Peyer's patch (tissue), 4 donors: ENCODE measurements around the gene USF1. TPM values are rescaled to one million over a fixed set of nuclear protein-coding genes. Genes with fewer than 3 reads are reported as not detected.

ENCODE experiments used
- DNase-seq, 3 donors: peaks; one replicate each; pipeline ENCODE4 v3.0.0-alpha.2; 2017 to 2019
- H3K27ac ChIP-seq, 4 donors: fragments of 200-600 bp; sonication (generic); one replicate each; pipeline ENCODE4 v1.5.1; 2016 to 2019
- H3K27me3 ChIP-seq, 2 donors: fragments of 200-600 bp; sonication (generic); one replicate each; pipeline ENCODE4 v1.5.1; 2019
- H3K36me3 ChIP-seq, 3 donors: fragments of 200-600 bp; sonication (generic); one replicate each; pipeline ENCODE4 v1.5.1; 2016 to 2019
- H3K4me1 ChIP-seq, 4 donors: fragments of 200-600 bp; sonication (generic); one replicate each; pipeline ENCODE4 v1.5.1; 2016 to 2019
- H3K4me3 ChIP-seq, 4 donors: fragments of 200-600 bp; sonication (generic); 1 replicate in 3 of 4; 2 replicates in 1 of 4; pipeline ENCODE4 v1.5.1; 2016 to 2019; ENCODE audit warnings: mild to moderate bottlenecking in 1 of 4
- H3K9me3 ChIP-seq, 4 donors: fragments of 200-600 bp; sonication (generic); one replicate each; pipeline ENCODE4 v1.5.1; 2016 to 2019; ENCODE audit warnings: mild to moderate bottlenecking in 1 of 4
- CTCF ChIP-seq, 6 experiments: fragments of 450-650 bp in 4 of 6; fragments of 200-600 bp in 2 of 6; sonication (generic) in 1 of 6; IDR thresholded peaks; one replicate each; pipeline ENCODE4 v1.5.1; 2017 to 2019; ENCODE audit warnings: antibody characterized with exemption in 6 of 6, mild to moderate bottlenecking in 3 of 6, moderate library complexity in 1 of 6
- POLR2A ChIP-seq, 2 donors: fragments of 450-650 bp; IDR thresholded peaks; one replicate each; pipeline ENCODE4 v1.5.1; 2017; ENCODE audit warnings: antibody characterized with exemption in 2 of 2, mild to moderate bottlenecking in 2 of 2, moderate library complexity in 2 of 2
- total RNA-seq, 4 donors: library from RNA; depleted of rRNA; stranded (reverse); fragments of >200 nt; gene quantifications; one replicate each; pipeline ENCODE4 v1.1.0, GENCODE V29; 2016

Gene USF1
- total RNA-seq, 4 donors from 2014 or later = 72.0 to 119 (median 98.2) TPM

GRCh38 chr1:161009602-161010211 lies 36.1 kb downstream of the USF1 start:
- TF ChIP-seq CTCF (IDR thresholded peaks at IDR 0.05) = no peak
- TF ChIP-seq POLR2A (IDR thresholded peaks at IDR 0.05) = no peak
- peaks cover 5 to 19% (median 12%) of the 10 kb centered on the region in 4 donors for H3K4me1 ChIP-seq

GRCh38 chr1:161008869-161009510 lies 36.8 kb downstream of the USF1 start:
- H3K36me3 ChIP-seq = no peaks in the 10 kb centered on the region
- peaks cover 0 to 15% (median 9%) of the 10 kb centered on the region in 4 donors for H3K4me1 ChIP-seq
- H3K9me3 ChIP-seq = no peaks in the 10 kb centered on the region
- DNase-seq = no peak
- H3K4me3 ChIP-seq = no peak overlapping the region
- H3K27me3 ChIP-seq = no peaks in the 10 kb centered on the region
- no peak for TF ChIP-seq CTCF (IDR thresholded peaks at IDR 0.05)
- TF ChIP-seq POLR2A (IDR thresholded peaks at IDR 0.05) = no peak
- no peak overlapping the region for H3K27ac ChIP-seq

More at GRCh38 chr1:161009602-161010211, 36.1 kb downstream of the USF1 start:
- Histone ChIP-seq H3K9me3 (no peaks in the 10 kb centered on the region), H3K4me3 (no peak overlapping the region), H3K36me3 (no peaks in the 10 kb centered on the region), H3K27ac (no peak overlapping the region), H3K27me3 (no peaks in the 10 kb centered on the region)
- DNase-seq = no peak

GRCh38 chr1:161007369-161007768 lies 38.4 kb downstream of the USF1 start:
- H3K4me1 ChIP-seq = peaks cover 0 to 5% (median 0%) of the 10 kb centered on the region in 4 donors
- no peak for TF ChIP-seq CTCF (IDR thresholded peaks at IDR 0.05)
- TF ChIP-seq POLR2A (IDR thresholded peaks at IDR 0.05) = no peak
- H3K27ac ChIP-seq = no peak overlapping the region
- H3K4me3 ChIP-seq = no peak overlapping the region
- no peak for DNase-seq
- no peaks in the 10 kb centered on the region for H3K27me3 ChIP-seq
- H3K9me3 ChIP-seq = no peaks in the 10 kb centered on the region
- no peaks in the 10 kb centered on the region for H3K36me3 ChIP-seq

GRCh38 chr1:161006563-161006962 lies 39.2 kb downstream of the USF1 start:
- H3K9me3 ChIP-seq = no peaks in the 10 kb centered on the region
- H3K4me3 ChIP-seq = no peak overlapping the region
- TF ChIP-seq CTCF (IDR thresholded peaks at IDR 0.05) = no peak
- no peak for TF ChIP-seq POLR2A (IDR thresholded peaks at IDR 0.05)
- H3K27me3 ChIP-seq = no peaks in the 10 kb centered on the region
- DNase-seq = no peak
- no peak overlapping the region for H3K27ac ChIP-seq
- H3K4me1 ChIP-seq = peaks cover 0 to 5% (median 2%) of the 10 kb centered on the region in 4 donors
- no peaks in the 10 kb centered on the region for H3K36me3 ChIP-seq

- no peaks in the 10 kb centered on the region for H3K27me3 ChIP-seq
- no peak overlapping the region for H3K4me3 ChIP-seq
- TF ChIP-seq CTCF (IDR thresholded peaks at IDR 0.05) = no peak
- TF ChIP-seq POLR2A (IDR thresholded peaks at IDR 0.05) = no peak
- DNase-seq = no peak
- peak overlapping the region in 2 of 4 donors; percentile 39 to 56 for H3K27ac ChIP-seq
- H3K9me3 ChIP-seq = no peaks in the 10 kb centered on the region
- H3K36me3 ChIP-seq = peaks cover 0 to 22% (median 0%) of the 10 kb centered on the region in 3 donors
- peaks cover 0 to 26% (median 2%) of the 10 kb centered on the region in 4 donors for H3K4me1 ChIP-seq
Measured at GRCh38 chr1:161001525-161001924, 44.3 kb downstream of the USF1 start.
